Liver (tissue), 9 donors: ENCODE data around the gene ARMC5. TPM values are rescaled to one million over a fixed set of nuclear protein-coding genes. Genes with fewer than 3 reads are reported as not detected.

ENCODE experiments used
- DNase-seq: peaks from one replicate; pipeline ENCODE4 v3.0.0-alpha.2; 2017; ENCODE audit warnings: low spot score
- H3K27ac ChIP-seq, 2 donors: one replicate each; pipeline ENCODE4 v1.7.0; 2013; ENCODE audit warnings: inconsistent platforms in 2 of 2, low read length in 2 of 2, control low read depth in 1 of 2, low read depth in 1 of 2, mild to moderate bottlenecking in 1 of 2
- H3K27me3 ChIP-seq, 4 donors: one replicate each; pipeline versions ENCODE4 v1.6.1 to v1.7.0; 2013; ENCODE audit warnings: low read length in 3 of 4, inconsistent platforms in 1 of 4, mild to moderate bottlenecking in 1 of 4, moderate library complexity in 1 of 4; ENCODE audit not compliant: control insufficient read depth in 4 of 4, insufficient read depth in 4 of 4
- H3K36me3 ChIP-seq, 4 donors: one replicate each; pipeline versions ENCODE4 v1.6.1 to v1.7.0; 2013; ENCODE audit warnings: low read length in 3 of 4, mild to moderate bottlenecking in 3 of 4, low read depth in 1 of 4, moderate library complexity in 1 of 4; ENCODE audit not compliant: control insufficient read depth in 4 of 4, insufficient read depth in 3 of 4
- H3K4me1 ChIP-seq, 4 donors: one replicate each; pipeline versions ENCODE4 v1.6.1 to v1.7.0; 2013; ENCODE audit warnings: low read length in 3 of 4, mild to moderate bottlenecking in 3 of 4, moderate library complexity in 1 of 4; ENCODE audit not compliant: control insufficient read depth in 4 of 4, insufficient read depth in 4 of 4
- H3K4me3 ChIP-seq, 3 donors: one replicate each; pipeline versions ENCODE4 v1.6.1 to v1.7.0; 2013; ENCODE audit warnings: low read length in 3 of 3, control low read depth in 1 of 3, low read depth in 1 of 3, mild to moderate bottlenecking in 1 of 3
- H3K9ac ChIP-seq, 2 donors: one replicate each; pipeline ENCODE4 v1.7.0; 2013; ENCODE audit warnings: low read length in 2 of 2, mild to moderate bottlenecking in 2 of 2, moderate library complexity in 2 of 2, control low read depth in 1 of 2, low read depth in 1 of 2
- H3K9me3 ChIP-seq, 4 donors: one replicate each; pipeline versions ENCODE4 v1.6.1 to v1.7.0; 2013; ENCODE audit warnings: low read length in 3 of 4; ENCODE audit not compliant: control insufficient read depth in 4 of 4
- CTCF ChIP-seq: fragments of 150-350 bp; IDR thresholded peaks from 2 replicates; pipeline ENCODE4 v1.5.1; 2017; ENCODE audit warnings: improper control_type of control experiment, low read depth, low read length; ENCODE audit not compliant: missing input control
- EGR1 ChIP-seq, 2 donors: IDR thresholded peaks; 2 replicates each; pipeline ENCODE4 v1.6.1; 2016 to 2018; ENCODE audit warnings: antibody characterized with exemption in 2 of 2, low read depth in 2 of 2
- FOXA1 ChIP-seq: IDR thresholded peaks from 2 replicates; pipeline ENCODE4 v1.6.1; 2016; ENCODE audit warnings: antibody characterized with exemption
- GABPA ChIP-seq, 2 donors: IDR thresholded peaks in 1 of 2; conservative IDR thresholded peaks in 1 of 2; 2 replicates each; pipeline ENCODE4 v1.6.1; 2016; ENCODE audit warnings: antibody characterized with exemption in 2 of 2, mild to moderate bottlenecking in 1 of 2, moderate library complexity in 1 of 2
- HNF4A ChIP-seq, 2 donors: conservative IDR thresholded peaks; 2 replicates each; pipeline ENCODE4 v1.6.1; 2016; ENCODE audit warnings: antibody characterized with exemption in 2 of 2, mild to moderate bottlenecking in 2 of 2
- JUND ChIP-seq, 2 donors: IDR thresholded peaks; 2 replicates each; pipeline ENCODE4 v1.6.1; 2016; ENCODE audit warnings: antibody characterized with exemption in 2 of 2
- REST ChIP-seq: IDR thresholded peaks from 2 replicates; pipeline ENCODE4 v1.6.1; 2016; ENCODE audit warnings: antibody characterized with exemption, mild to moderate bottlenecking
- RXRA ChIP-seq, 2 donors: IDR thresholded peaks; 2 replicates each; pipeline ENCODE4 v1.6.1; 2017 to 2018; ENCODE audit warnings: antibody characterized with exemption in 2 of 2, mild to moderate bottlenecking in 1 of 2
- SP1 ChIP-seq: IDR thresholded peaks from 2 replicates; pipeline ENCODE4 v1.6.1; 2018; ENCODE audit warnings: antibody characterized with exemption, mild to moderate bottlenecking
- TAF1 ChIP-seq: conservative IDR thresholded peaks from 2 replicates; pipeline ENCODE4 v1.6.1; 2016; ENCODE audit warnings: antibody characterized with exemption, mild to moderate bottlenecking
- YY1 ChIP-seq: IDR thresholded peaks from 2 replicates; pipeline ENCODE4 v1.6.1; 2016; ENCODE audit warnings: antibody characterized with exemption, mild to moderate bottlenecking
- ZBTB33 ChIP-seq: IDR thresholded peaks from 2 replicates; pipeline ENCODE4 v1.6.1; 2016; ENCODE audit warnings: antibody characterized with exemption
- WGBS: extraction: QIAGEN DNeasy Blood & Tissue Kit; methylation state at CpG from one replicate; pipeline ENCODE4 v1.1.7; 2013; 5-methylcytosine and 5-hydroxymethylcytosine counted together
- polyA plus RNA-seq, 2 donors: library from polyadenylated mRNA; stranded (reverse) in 1 of 2; unstranded in 1 of 2; fragments of 200-250 nt in 1 of 2; fragments of >200 nt in 1 of 2; fragmentation: Nextera tagmentation in 1 of 2; extraction: Ambion mirVana in 1 of 2; gene quantifications; one replicate each; pipeline versions ENCODE4 v1.2.1 to v1.2.3, GENCODE V29; 2013 to 2015
- total RNA-seq, 2 donors: library from RNA; depleted of rRNA; stranded (reverse); fragments of >200 nt; gene quantifications; one replicate each; pipeline ENCODE4 v1.2.3, GENCODE V29; 2014
- TF ChIP-seq, protein P1 (sequence below): IDR thresholded peaks from 2 replicates; pipeline ENCODE4 v1.6.1; 2016; ENCODE audit warnings: antibody characterized with exemption
- donor health status: healthy.
- donor health status: healthy.
- donor health status: healthy.
- donor health status: healthy.
- donor health status: healthy.

Gene ARMC5
- total and polyA plus RNA-seq, 4 donors: 5.4 to 13.3 (median 11.4) TPM

GRCh38 chr16:31464348-31464769 is 5.1 kb downstream of the ARMC5 start:
- H3K36me3 ChIP-seq: peaks cover 0 to 23% (median 3%) of the 10 kb centered on the region in 4 donors
- peaks cover 12 to 39% (median 27%) of the 10 kb centered on the region in 4 donors for H3K4me1 ChIP-seq
- no peak for TF ChIP-seq CTCF
- H3K4me3 ChIP-seq: no peak overlapping the region
- no peaks in the 10 kb centered on the region for H3K9me3 ChIP-seq
- H3K9ac ChIP-seq: no peak overlapping the region
- no peak for DNase-seq
- H3K27ac ChIP-seq: no peak overlapping the region
- no peaks in the 10 kb centered on the region for H3K27me3 ChIP-seq
- WGBS: 94% methylated on average over 36 of the region's 36 CpGs

DNA sequence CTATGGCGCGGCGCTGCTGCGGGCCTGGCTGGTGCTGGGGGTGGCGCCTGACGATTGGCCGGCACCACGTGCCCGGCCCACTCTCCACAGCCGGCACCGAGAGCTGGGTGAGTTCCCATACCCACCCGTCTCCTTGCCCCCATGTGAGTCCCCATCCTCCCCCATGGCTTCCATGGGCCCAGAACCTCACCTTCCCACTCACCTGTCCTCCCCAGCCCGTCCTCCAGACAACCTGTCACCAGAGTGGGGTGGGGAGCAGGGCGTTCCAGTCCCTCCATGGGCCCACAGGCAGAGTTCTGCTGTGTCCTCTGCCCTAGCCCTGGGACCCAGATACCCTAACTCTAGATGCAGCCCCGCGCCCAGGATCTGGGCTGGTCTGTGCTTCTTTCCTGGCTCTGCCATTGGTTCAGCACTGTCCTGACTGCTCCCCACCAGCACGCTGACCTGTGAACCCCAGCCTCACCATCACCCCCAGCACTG is 5.5 kb downstream of the ARMC5 start:
- H3K36me3 ChIP-seq: peaks cover 0 to 23% (median 3%) of the 10 kb centered on the region in 4 donors
- no peak overlapping the region for H3K9ac ChIP-seq
- DNase-seq: no peak
- H3K4me3 ChIP-seq: no peak overlapping the region
- H3K9me3 ChIP-seq: no peaks in the 10 kb centered on the region
- whole genome bisulfite sequencing: 97% methylated on average over 17 of the region's 17 CpGs
- peaks cover 12 to 39% (median 27%) of the 10 kb centered on the region in 4 donors for H3K4me1 ChIP-seq
- no peak overlapping the region for H3K27ac ChIP-seq
- no peak for TF ChIP-seq YY1
- no peak for TF ChIP-seq RXRA (IDR thresholded peaks at IDR 0.05)
- TF ChIP-seq, protein P1, sequence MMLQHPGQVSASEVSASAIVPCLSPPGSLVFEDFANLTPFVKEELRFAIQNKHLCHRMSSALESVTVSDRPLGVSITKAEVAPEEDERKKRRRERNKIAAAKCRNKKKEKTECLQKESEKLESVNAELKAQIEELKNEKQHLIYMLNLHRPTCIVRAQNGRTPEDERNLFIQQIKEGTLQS: no peak
- no peak for TF ChIP-seq ZBTB33
- TF ChIP-seq CTCF: no peak
- TF ChIP-seq JUND (IDR thresholded peaks at IDR 0.05): no peak
- no peaks in the 10 kb centered on the region for H3K27me3 ChIP-seq

DNA sequence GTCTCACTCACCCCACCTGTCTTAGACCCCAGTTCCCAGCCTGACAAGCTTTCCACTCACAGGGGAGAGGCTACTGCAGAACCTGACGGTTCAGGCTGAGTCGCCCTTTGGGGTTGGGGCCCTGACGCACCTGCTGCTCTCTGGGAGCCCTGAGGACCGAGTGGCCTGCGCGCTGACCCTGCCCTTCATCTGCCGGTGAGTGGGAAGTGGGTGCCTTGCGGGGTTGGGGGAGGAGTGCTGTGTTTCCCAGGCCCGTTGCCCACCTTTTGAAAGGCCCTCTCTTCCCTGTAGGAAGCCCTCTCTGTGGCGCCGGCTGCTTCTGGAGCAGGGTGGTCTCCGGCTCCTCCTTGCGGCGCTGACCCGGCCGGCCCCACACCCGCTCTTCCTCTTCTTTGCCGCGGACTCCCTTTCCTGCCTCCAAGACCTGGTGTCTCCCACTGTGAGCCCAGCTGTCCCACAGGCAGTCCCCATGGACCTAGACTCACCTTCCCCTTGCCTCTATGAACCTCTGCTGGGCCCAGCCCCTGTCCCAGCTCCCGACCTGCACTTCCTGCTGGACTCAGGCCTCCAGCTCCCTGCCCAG is 6.6 kb downstream of the ARMC5 start:
- peaks cover 0 to 23% (median 3%) of the 10 kb centered on the region in 4 donors for H3K36me3 ChIP-seq
- H3K9ac ChIP-seq: no peak overlapping the region
- H3K4me1 ChIP-seq: peaks cover 9 to 29% (median 17%) of the 10 kb centered on the region in 4 donors
- H3K4me3 ChIP-seq: no peak overlapping the region
- 90% methylated on average over 20 of the region's 20 CpGs for WGBS
- no peaks in the 10 kb centered on the region for H3K9me3 ChIP-seq
- no peaks in the 10 kb centered on the region for H3K27me3 ChIP-seq
- DNase-seq: no peak
- no peak overlapping the region for H3K27ac ChIP-seq
- TF ChIP-seq JUND (IDR thresholded peaks at IDR 0.05) (no peak), FOXA1 (no peak), TAF1 (no peak), CTCF (no peak), SP1 (no peak), EGR1 (IDR thresholded peaks at IDR 0.05; ENCODE audit: low read depth in 2 of 2) (no peak), GABPA (IDR thresholded peaks at IDR 0.05 in 1 of 2, conservative IDR thresholded peaks at IDR 0.05 in 1 of 2) (no peak), HNF4A (conservative IDR thresholded peaks at IDR 0.05) (no peak), REST (no peak)
- TF ChIP-seq, protein P1: no peak
